ENCODE results near the gene C17orf58. TPM values are rescaled to one million over a fixed set of nuclear protein-coding genes. Genes with fewer than 3 reads are reported as not detected.
"Not testable (repeated sequence)": the region's sequence is repeated elsewhere in the genome, so short reads cannot be mapped to it uniquely, and the experiment has no call there.

The C17orf58 gene
- total and polyA plus RNA-seq, 9 donors, result 4.2 to 16.2 (median 6.7) TPM

- intact Hi-C loops (cut with DNase I), result no loop called here
- WGBS, 3 donors, result 90 to 95% (median 95%) methylated on average over 2 of the region's 2 CpGs
- H3K27me3 ChIP-seq, result no peaks in the 10 kb centered on the region
- no peak for DNase-seq
- no peak overlapping the region for H3K27ac ChIP-seq
- TF ChIP-seq EP300 (IDR thresholded peaks at IDR 0.05) (no peak), CTCF (IDR thresholded peaks at IDR 0.05) (no peak), POLR2A (IDR thresholded peaks at IDR 0.05) (no peak)
- H3K9me3 ChIP-seq, result no peaks in the 10 kb centered on the region
- no peaks in the 10 kb centered on the region for H3K4me1 ChIP-seq (ENCODE audit: insufficient read depth)
- H3K4me3 ChIP-seq, result no peak overlapping the region
- no peaks in the 10 kb centered on the region for H3K36me3 ChIP-seq
These were observed 15.8 kb downstream of the C17orf58 start for GRCh38 chr17:67980456-67980855.

GRCh38 chr17:67976306-67976705 lies 20.0 kb downstream of the C17orf58 start:
- H3K9me3 ChIP-seq; DNase-seq; intact Hi-C loops (cut with DNase I); H3K27ac ChIP-seq; H3K4me1 ChIP-seq (ENCODE audit: insufficient read depth); H3K4me3 ChIP-seq; H3K27me3 ChIP-seq; H3K36me3 ChIP-seq: not testable (repeated sequence)
- 93 to 94% (median 93%) methylated on average over 6 of the region's 6 CpGs for WGBS, 3 donors

- TF ChIP-seq EP300 (IDR thresholded peaks at IDR 0.05), result no peak
- TF ChIP-seq CTCF (IDR thresholded peaks at IDR 0.05), result no peak
- no peak for TF ChIP-seq POLR2A (IDR thresholded peaks at IDR 0.05)
- Histone ChIP-seq H3K4me3 (no peak overlapping the region), H3K27me3 (no peaks in the 10 kb centered on the region), H3K36me3 (no peaks in the 10 kb centered on the region), H3K9me3 (no peaks in the 10 kb centered on the region), H3K4me1 (ENCODE audit: insufficient read depth) (no peaks in the 10 kb centered on the region), H3K27ac (no peak overlapping the region)
- no peak for DNase-seq
- intact Hi-C loops (cut with DNase I), result no loop called here
- WGBS, 3 donors, result 58 to 65% (median 64%) methylated on average over 8 of the region's 8 CpGs
These were observed 21.6 kb downstream of the C17orf58 start for GRCh38 chr17:67974598-67975066.

- no peak for DNase-seq
- Histone ChIP-seq H3K27me3 (no peaks in the 10 kb centered on the region), H3K36me3 (no peaks in the 10 kb centered on the region), H3K4me3 (no peak overlapping the region), H3K4me1 (ENCODE audit: insufficient read depth) (no peaks in the 10 kb centered on the region), H3K9me3 (no peaks in the 10 kb centered on the region), H3K27ac (no peak overlapping the region)
- TF ChIP-seq CTCF (IDR thresholded peaks at IDR 0.05), result no peak
- no peak for TF ChIP-seq EP300 (IDR thresholded peaks at IDR 0.05)
- no peak for TF ChIP-seq POLR2A (IDR thresholded peaks at IDR 0.05)
- 61 to 78% (median 75%) methylated on average over 9 of the region's 9 CpGs for WGBS, 3 donors
- intact Hi-C loops (cut with DNase I), result no loop called here
These were observed 22.1 kb downstream of the C17orf58 start for GRCh38 chr17:67974185-67974584.

GRCh38 chr17:67970783-67971182 lies 25.5 kb downstream of the C17orf58 start:
- H3K36me3 ChIP-seq, result no peaks in the 10 kb centered on the region

More at GRCh38 chr17:67970783-67971182, 25.5 kb downstream of the C17orf58 start:
- Histone ChIP-seq H3K27me3 (no peaks in the 10 kb centered on the region), H3K27ac (no peak overlapping the region), H3K4me1 (ENCODE audit: insufficient read depth) (no peaks in the 10 kb centered on the region), H3K9me3 (no peaks in the 10 kb centered on the region), H3K4me3 (no peak overlapping the region)
- TF ChIP-seq EP300 (IDR thresholded peaks at IDR 0.05), result no peak
- TF ChIP-seq POLR2A (IDR thresholded peaks at IDR 0.05), result no peak
- no peak for TF ChIP-seq CTCF (IDR thresholded peaks at IDR 0.05)
- intact Hi-C loops (cut with DNase I), result no loop called here
- WGBS, 3 donors, result 90 to 92% (median 90%) methylated on average over 7 of the region's 7 CpGs
- DNase-seq, result no peak
